NCI-H2081 (cell line): ENCODE results near the gene RGSL1.

Source experiments
- DNase-seq, 2 experiments: peaks; one replicate each; lab custom pipeline; 2025; lab: John Stamatoyannopoulos, UW

The RGSL1 gene

GRCh38 chr1:182450087-182450486 is at the start of gene RGSL1:
Gene RGSL1, plus strand, starts transcription at chr1:182450146. Its CDS starts 20 bp downstream, at chr1:182450166.
- no peak for DNase-seq

- DNase-seq: no peak
Measured at GRCh38 chr1:182400567-182400966, 49.4 kb upstream of the RGSL1 start, which contains the start of gene TEDDM1. Gene TEDDM1, minus strand, starts transcription at chr1:182400667. Its CDS starts 182 bp downstream, at chr1:182400485.

- DNase-seq: no peak
Measured at GRCh38 chr1:182404781-182405180, 45.2 kb upstream of the RGSL1 start.

GRCh38 chr1:182405578-182405977 is 44.4 kb upstream of the RGSL1 start:
- no peak for DNase-seq

GRCh38 chr1:182406012-182406411 is 43.9 kb upstream of the RGSL1 start:
- no peak for DNase-seq

- DNase-seq: no peak
Measured at GRCh38 chr1:182407724-182408123, 42.2 kb upstream of the RGSL1 start.

GRCh38 chr1:182408435-182409075 is 41.4 kb upstream of the RGSL1 start:
- no peak for DNase-seq

GRCh38 chr1:182410138-182410537 is 39.8 kb upstream of the RGSL1 start:
- no peak for DNase-seq

- DNase-seq: no peak
Measured at GRCh38 chr1:182410620-182411273, 39.2 kb upstream of the RGSL1 start.

GRCh38 chr1:182413486-182413885 is 36.5 kb upstream of the RGSL1 start:
- DNase-seq: no peak

GRCh38 chr1:182413969-182414368 is 36.0 kb upstream of the RGSL1 start:
- no peak for DNase-seq

- DNase-seq: no peak
Measured at GRCh38 chr1:182415789-182416188, 34.2 kb upstream of the RGSL1 start.

- no peak for DNase-seq
Measured at GRCh38 chr1:182426442-182427430, 23.2 kb upstream of the RGSL1 start.

- no peak for DNase-seq
Measured at GRCh38 chr1:182428043-182428442, 21.9 kb upstream of the RGSL1 start.

- DNase-seq: no peak
Measured at GRCh38 chr1:182430263-182431068, 19.5 kb upstream of the RGSL1 start.

- DNase-seq: no peak
Measured at GRCh38 chr1:182431278-182431677, 18.7 kb upstream of the RGSL1 start.

GRCh38 chr1:182433580-182433979 is 16.4 kb upstream of the RGSL1 start:
- DNase-seq: no peak

- DNase-seq: no peak
Measured at GRCh38 chr1:182438326-182438725, 11.6 kb upstream of the RGSL1 start.

- DNase-seq: no peak
Measured at GRCh38 chr1:182441719-182442118, 8.2 kb upstream of the RGSL1 start.

- DNase-seq: no peak
Measured at GRCh38 chr1:182442333-182442732, 7.6 kb upstream of the RGSL1 start.

- no peak for DNase-seq
Measured at GRCh38 chr1:182444497-182444896, 5.4 kb upstream of the RGSL1 start.
